HL-60 (cell line): Measurements from ENCODE around the gene E2F7.

ENCODE experiments used
- DNase-seq, 2 experiments: peaks; one replicate each; pipeline ENCODE4 v3.0.0-alpha.2; 2010 to 2020; ENCODE audit warnings: low read depth in 1 of 2, low spot score in 1 of 2
- H3K27ac ChIP-seq: fragments of 250-450 bp; sonication (Bioruptor Pico); replicated peaks from 2 replicates; pipeline ENCODE4 v1.5.1; 2020; ENCODE audit warnings: mild to moderate bottlenecking, moderate library complexity
- H3K27me3 ChIP-seq: fragments of 250-450 bp; sonication (Bioruptor Pico); 2 replicates; pipeline ENCODE4 v1.5.1; 2021; ENCODE audit warnings: mild to moderate bottlenecking, moderate library complexity; ENCODE audit not compliant: insufficient read depth, poor library complexity, severe bottlenecking
- H3K4me3 ChIP-seq: replicated peaks from 2 replicates; pipeline ENCODE4 v1.5.1; 2011; ENCODE audit warnings: mild to moderate bottlenecking, control low read depth, low read length; ENCODE audit not compliant: insufficient read depth
- GABPA ChIP-seq: IDR thresholded peaks from 2 replicates; pipeline ENCODE4 v1.6.1; 2012; ENCODE audit warnings: low read depth
- POLR2AphosphoS5 ChIP-seq: IDR thresholded peaks from 2 replicates; pipeline ENCODE4 v1.6.1; 2012; ENCODE audit warnings: low read depth
- SPI1 ChIP-seq: IDR thresholded peaks from 2 replicates; pipeline ENCODE4 v1.6.1; 2012; ENCODE audit warnings: low read depth, mild to moderate bottlenecking, borderline replicate concordance
- TF ChIP-seq, protein P1 (sequence below): IDR thresholded peaks from 2 replicates; pipeline ENCODE4 v1.6.1; 2012; ENCODE audit warnings: low read depth; ENCODE audit not compliant: insufficient replicate concordance
- TF ChIP-seq, protein P2 (sequence below): IDR thresholded peaks from one replicate; pipeline ENCODE4 v1.5.1; 2011; ENCODE audit warnings: low read length, control low read depth, inconsistent platforms; ENCODE audit not compliant: insufficient read depth

The E2F7 gene

DNA sequence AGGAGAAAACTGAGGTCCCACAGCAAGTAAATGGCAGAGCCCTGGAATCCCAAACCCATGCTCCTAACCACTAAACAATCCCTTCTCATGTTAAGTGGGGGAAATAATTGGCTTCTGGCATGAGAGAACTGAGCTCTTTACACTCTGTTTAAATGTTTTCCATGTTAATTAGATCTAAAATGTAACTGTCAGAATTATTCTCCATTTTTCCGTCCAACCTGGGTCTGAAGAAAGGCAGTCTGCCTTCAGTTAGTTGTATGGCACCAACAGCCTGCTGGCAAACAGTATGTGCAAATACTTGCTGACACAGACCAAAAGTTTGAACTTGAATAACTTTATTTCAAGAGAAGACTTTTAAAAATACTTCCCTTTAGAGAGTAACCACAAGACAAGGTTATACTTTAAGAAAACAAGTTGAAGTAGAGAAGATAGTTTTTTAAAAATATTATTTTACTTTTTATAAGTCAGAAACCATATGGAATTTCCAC, 59.7 kb downstream of the E2F7 start:
- Histone ChIP-seq H3K4me3 (no peak overlapping the region), H3K27ac (no peak overlapping the region), H3K27me3 (no peaks in the 10 kb centered on the region)
- DNase-seq, result no peak
- TF ChIP-seq, protein P1, sequence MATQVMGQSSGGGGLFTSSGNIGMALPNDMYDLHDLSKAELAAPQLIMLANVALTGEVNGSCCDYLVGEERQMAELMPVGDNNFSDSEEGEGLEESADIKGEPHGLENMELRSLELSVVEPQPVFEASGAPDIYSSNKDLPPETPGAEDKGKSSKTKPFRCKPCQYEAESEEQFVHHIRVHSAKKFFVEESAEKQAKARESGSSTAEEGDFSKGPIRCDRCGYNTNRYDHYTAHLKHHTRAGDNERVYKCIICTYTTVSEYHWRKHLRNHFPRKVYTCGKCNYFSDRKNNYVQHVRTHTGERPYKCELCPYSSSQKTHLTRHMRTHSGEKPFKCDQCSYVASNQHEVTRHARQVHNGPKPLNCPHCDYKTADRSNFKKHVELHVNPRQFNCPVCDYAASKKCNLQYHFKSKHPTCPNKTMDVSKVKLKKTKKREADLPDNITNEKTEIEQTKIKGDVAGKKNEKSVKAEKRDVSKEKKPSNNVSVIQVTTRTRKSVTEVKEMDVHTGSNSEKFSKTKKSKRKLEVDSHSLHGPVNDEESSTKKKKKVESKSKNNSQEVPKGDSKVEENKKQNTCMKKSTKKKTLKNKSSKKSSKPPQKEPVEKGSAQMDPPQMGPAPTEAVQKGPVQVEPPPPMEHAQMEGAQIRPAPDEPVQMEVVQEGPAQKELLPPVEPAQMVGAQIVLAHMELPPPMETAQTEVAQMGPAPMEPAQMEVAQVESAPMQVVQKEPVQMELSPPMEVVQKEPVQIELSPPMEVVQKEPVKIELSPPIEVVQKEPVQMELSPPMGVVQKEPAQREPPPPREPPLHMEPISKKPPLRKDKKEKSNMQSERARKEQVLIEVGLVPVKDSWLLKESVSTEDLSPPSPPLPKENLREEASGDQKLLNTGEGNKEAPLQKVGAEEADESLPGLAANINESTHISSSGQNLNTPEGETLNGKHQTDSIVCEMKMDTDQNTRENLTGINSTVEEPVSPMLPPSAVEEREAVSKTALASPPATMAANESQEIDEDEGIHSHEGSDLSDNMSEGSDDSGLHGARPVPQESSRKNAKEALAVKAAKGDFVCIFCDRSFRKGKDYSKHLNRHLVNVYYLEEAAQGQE, result no peak
- TF ChIP-seq GABPA (no peak), POLR2AphosphoS5 (no peak), SPI1 (no peak)
- TF ChIP-seq, protein P2, sequence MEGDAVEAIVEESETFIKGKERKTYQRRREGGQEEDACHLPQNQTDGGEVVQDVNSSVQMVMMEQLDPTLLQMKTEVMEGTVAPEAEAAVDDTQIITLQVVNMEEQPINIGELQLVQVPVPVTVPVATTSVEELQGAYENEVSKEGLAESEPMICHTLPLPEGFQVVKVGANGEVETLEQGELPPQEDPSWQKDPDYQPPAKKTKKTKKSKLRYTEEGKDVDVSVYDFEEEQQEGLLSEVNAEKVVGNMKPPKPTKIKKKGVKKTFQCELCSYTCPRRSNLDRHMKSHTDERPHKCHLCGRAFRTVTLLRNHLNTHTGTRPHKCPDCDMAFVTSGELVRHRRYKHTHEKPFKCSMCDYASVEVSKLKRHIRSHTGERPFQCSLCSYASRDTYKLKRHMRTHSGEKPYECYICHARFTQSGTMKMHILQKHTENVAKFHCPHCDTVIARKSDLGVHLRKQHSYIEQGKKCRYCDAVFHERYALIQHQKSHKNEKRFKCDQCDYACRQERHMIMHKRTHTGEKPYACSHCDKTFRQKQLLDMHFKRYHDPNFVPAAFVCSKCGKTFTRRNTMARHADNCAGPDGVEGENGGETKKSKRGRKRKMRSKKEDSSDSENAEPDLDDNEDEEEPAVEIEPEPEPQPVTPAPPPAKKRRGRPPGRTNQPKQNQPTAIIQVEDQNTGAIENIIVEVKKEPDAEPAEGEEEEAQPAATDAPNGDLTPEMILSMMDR, result no peak

DNA sequence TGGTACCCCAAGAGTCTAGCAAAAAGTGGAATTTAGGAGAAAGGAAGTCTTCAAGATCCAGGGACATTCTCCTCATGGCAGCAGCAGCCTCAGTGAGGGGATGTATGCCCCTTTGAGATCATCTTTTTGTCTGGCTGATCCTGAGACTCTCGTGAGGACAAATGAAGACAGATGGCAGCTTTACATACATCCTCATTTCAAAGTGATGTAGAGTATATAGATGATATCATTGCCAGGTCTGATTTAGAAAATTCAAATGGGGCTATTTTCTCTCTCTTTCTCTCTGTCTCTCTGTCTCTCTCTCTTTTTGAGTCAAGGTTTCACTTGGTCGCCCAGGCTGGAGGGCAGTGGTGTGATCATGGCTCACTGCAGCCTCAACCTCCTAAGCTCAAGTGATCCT, 61.5 kb downstream of the E2F7 start:
- Histone ChIP-seq H3K27ac (no peak overlapping the region), H3K4me3 (no peak overlapping the region), H3K27me3 (no peaks in the 10 kb centered on the region)
- no peak for DNase-seq
- TF ChIP-seq, protein P2, result no peak
- TF ChIP-seq SPI1 (no peak), POLR2AphosphoS5 (no peak), GABPA (no peak)
- TF ChIP-seq, protein P1, result no peak

DNA sequence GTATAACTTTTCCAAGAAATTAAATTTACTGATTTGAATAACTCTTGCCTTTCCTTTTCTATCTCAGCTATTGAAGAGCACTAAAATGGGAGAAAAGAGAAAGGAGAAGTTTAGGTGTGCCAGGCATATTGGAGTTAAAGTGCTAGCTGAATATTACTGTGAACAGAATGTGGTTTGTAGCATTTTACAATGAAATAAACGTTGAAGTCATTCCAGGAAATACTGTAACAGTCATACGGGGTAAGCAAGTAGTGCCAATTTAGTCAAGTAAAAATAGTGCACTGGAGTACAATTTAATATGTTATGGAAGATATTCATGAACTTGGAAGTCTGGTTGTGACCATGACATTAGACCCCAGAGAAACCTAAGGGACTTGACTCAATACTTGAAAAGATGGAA, 62.1 kb downstream of the E2F7 start:
- H3K27me3 ChIP-seq, result no peaks in the 10 kb centered on the region
- no peak for DNase-seq
- H3K4me3 ChIP-seq, result no peak overlapping the region
- TF ChIP-seq GABPA (no peak), SPI1 (no peak), POLR2AphosphoS5 (no peak)
- TF ChIP-seq, protein P2, result no peak
- TF ChIP-seq, protein P1, result no peak
- no peak overlapping the region for H3K27ac ChIP-seq
